Keratinocyte (primary cell): ENCODE measurements around the gene COMMD4. TPM values are rescaled to one million over a fixed set of nuclear protein-coding genes. Genes with fewer than 3 reads are reported as not detected.

Source experiments
- DNase-seq: peaks from one replicate; pipeline ENCODE4 v3.0.0-alpha.2; 2011; ENCODE audit warnings: low read depth, missing footprints, low spot score
- FAIRE-seq: peaks from 2 replicates; lab custom pipeline; 2011; peaks lifted over from hg19 to GRCh38; lab: Jason Lieb, UNC
- H2AFZ ChIP-seq: 2 replicates; pipeline ENCODE4 v1.6.0; 2012; ENCODE audit warnings: low read length, control low read depth, inconsistent platforms; ENCODE audit not compliant: control insufficient read depth
- H3K27ac ChIP-seq: 2 replicates; pipeline ENCODE4 v1.5.1; 2011; ENCODE audit warnings: low read length; ENCODE audit not compliant: control insufficient read depth, insufficient read depth
- H3K27me3 ChIP-seq: 3 replicates; pipeline ENCODE4 v1.6.0; 2011; ENCODE audit warnings: low read length; ENCODE audit not compliant: control insufficient read depth, insufficient read depth; ENCODE audit errors: extremely low read depth
- H3K36me3 ChIP-seq, 2 experiments: 2 replicates in 1 of 2; 3 replicates in 1 of 2; pipeline ENCODE4 v1.5.1; 2011; ENCODE audit warnings: low read length in 2 of 2, mild to moderate bottlenecking in 1 of 2; ENCODE audit not compliant: control insufficient read depth in 2 of 2, insufficient read depth in 2 of 2; ENCODE audit errors: extremely low read depth in 1 of 2
- H3K4me1 ChIP-seq: 3 replicates; pipeline ENCODE4 v1.5.1; 2011; ENCODE audit warnings: low read length; ENCODE audit not compliant: control insufficient read depth, insufficient read depth; ENCODE audit errors: extremely low read depth
- H3K4me2 ChIP-seq: 3 replicates; pipeline ENCODE4 v1.6.0; 2011; ENCODE audit warnings: low read depth, low read length; ENCODE audit not compliant: control insufficient read depth, insufficient read depth; ENCODE audit errors: extremely low read depth
- H3K4me3 ChIP-seq, 3 experiments: fragments of 200-600 bp in 1 of 3; sonication (generic) in 1 of 3; 2 replicates in 2 of 3; 3 replicates in 1 of 3; pipeline ENCODE4 v1.5.1; 2011 to 2016; ENCODE audit warnings: low read length in 3 of 3, mild to moderate bottlenecking in 3 of 3, control low read depth in 2 of 3, inconsistent platforms in 1 of 3, low read depth in 1 of 3, mixed read lengths in 1 of 3, mixed run types in 1 of 3, moderate library complexity in 1 of 3; ENCODE audit not compliant: control insufficient read depth in 2 of 3, insufficient read depth in 2 of 3; ENCODE audit errors: extremely low read depth in 1 of 3
- H3K79me2 ChIP-seq: 2 replicates; pipeline ENCODE4 v1.6.0; 2012; ENCODE audit warnings: low read length; ENCODE audit not compliant: control insufficient read depth, insufficient read depth
- H3K9ac ChIP-seq: 3 replicates; pipeline ENCODE4 v1.6.0; 2011; ENCODE audit warnings: low read length; ENCODE audit not compliant: control insufficient read depth, insufficient read depth; ENCODE audit errors: extremely low read depth
- H3K9me1 ChIP-seq: 3 replicates; pipeline ENCODE4 v1.6.0; 2011; ENCODE audit warnings: low read length; ENCODE audit not compliant: control insufficient read depth, insufficient read depth; ENCODE audit errors: extremely low read depth
- H3K9me3 ChIP-seq: 2 replicates; pipeline ENCODE4 v1.5.1; 2012; ENCODE audit warnings: low read depth, low read length; ENCODE audit not compliant: control insufficient read depth
- H4K20me1 ChIP-seq: 3 replicates; pipeline ENCODE4 v1.6.0; 2011; ENCODE audit warnings: low read length; ENCODE audit not compliant: control insufficient read depth, insufficient read depth; ENCODE audit errors: extremely low read depth
- EZH2 ChIP-seq: IDR thresholded peaks from one replicate; pipeline ENCODE4 v1.6.1; 2012; ENCODE audit warnings: inconsistent platforms, mild to moderate bottlenecking, low read length, moderate library complexity
- dilution Hi-C: fragments of 300-500 bp; cut with MboI; formaldehyde crosslinking; loops from one replicate; pipeline ENCODE4 v1.7.0; 2020; ENCODE audit warnings: low sequenced_read_pairs; ENCODE audit not compliant: extremely low pct_ligation_motif_present
- polyA plus RNA-seq, 5 experiments: library from polyadenylated mRNA; depleted of rRNA in 3 of 5; stranded (reverse) in 3 of 5; stranded (forward) in 1 of 5; unstranded in 1 of 5; fragments of >200 nt; gene quantifications; 1 replicate in 1 of 5; 2 replicates in 3 of 5; 3 replicates in 1 of 5; pipeline versions ENCODE4 v1.2.1 to v1.2.3, GENCODE V29; 2011 to 2012; ENCODE audit warnings: missing spikeins in 2 of 5, low read depth in 1 of 5, low replicate concordance in 1 of 5
- TF ChIP-seq, protein P1 (sequence below), 3 experiments: IDR thresholded peaks in 1 of 3; conservative IDR thresholded peaks in 1 of 3; optimal IDR thresholded peaks in 1 of 3; 2 replicates in 2 of 3; 3 replicates in 1 of 3; pipeline versions ENCODE3 to v1.5.1; 2011; ENCODE audit warnings: low read length in 3 of 3, mild to moderate bottlenecking in 3 of 3, moderate library complexity in 2 of 3, control low read depth in 1 of 3, inconsistent platforms in 1 of 3; ENCODE audit not compliant: insufficient read depth in 2 of 3; ENCODE audit errors: extremely low read depth in 1 of 3

Gene COMMD4
- polyA plus RNA-seq, 1 donor (not counting 4 experiments of a cell fraction or from before 2014, with no cell fraction given) = 48.2 TPM

DNA sequence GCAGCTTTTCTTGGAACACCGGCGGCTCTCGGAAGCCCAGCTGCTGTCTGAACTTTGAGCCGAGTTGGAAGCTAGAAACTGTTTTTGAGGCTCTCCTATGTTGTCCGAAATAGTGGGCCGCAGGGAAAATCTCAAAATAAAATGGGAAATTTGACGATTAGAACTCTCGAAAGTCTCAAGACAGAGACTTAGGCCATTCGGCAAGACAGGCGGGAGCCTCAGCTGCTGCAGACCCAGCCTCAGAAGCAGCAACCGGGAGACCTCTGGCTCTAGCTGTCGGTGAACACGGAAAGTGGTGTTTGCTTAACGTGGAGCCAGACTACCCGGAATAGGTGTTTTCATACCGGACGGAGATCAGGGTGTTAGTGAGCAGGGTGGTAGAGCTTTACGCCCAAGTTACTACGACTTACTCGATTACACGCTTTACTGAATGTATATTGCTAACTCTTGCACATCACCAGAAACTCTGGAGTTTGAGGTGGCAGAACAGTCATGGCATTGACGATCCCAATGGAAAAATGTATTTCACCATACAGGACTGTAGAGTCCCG is 32.9 kb downstream of the COMMD4 start:
- H3K4me1 ChIP-seq = peaks cover 33% of the 10 kb centered on the region
- H3K9ac ChIP-seq = peak overlapping the region; percentile 92
- H4K20me1 ChIP-seq = no peaks in the 10 kb centered on the region
- H3K9me3 ChIP-seq = no peaks in the 10 kb centered on the region
- no peaks in the 10 kb centered on the region for H3K9me1 ChIP-seq
- peak overlapping the region; percentile 72 for H3K27ac ChIP-seq
- H3K4me2 ChIP-seq = peak overlapping the region; percentile 94
- peaks cover 15 to 39% of the 10 kb centered on the region in 2 experiments for H3K36me3 ChIP-seq
- H3K4me3 ChIP-seq = peak overlapping the region; percentile 74 to 84 (median 79)
- peaks cover 12% of the 10 kb centered on the region for H3K79me2 ChIP-seq
- H3K27me3 ChIP-seq = no peaks in the 10 kb centered on the region
- FAIRE-seq (peak; percentile 9), DNase-seq (no peak)
- dilution Hi-C loops = no loop called here
- TF ChIP-seq, protein P1, sequence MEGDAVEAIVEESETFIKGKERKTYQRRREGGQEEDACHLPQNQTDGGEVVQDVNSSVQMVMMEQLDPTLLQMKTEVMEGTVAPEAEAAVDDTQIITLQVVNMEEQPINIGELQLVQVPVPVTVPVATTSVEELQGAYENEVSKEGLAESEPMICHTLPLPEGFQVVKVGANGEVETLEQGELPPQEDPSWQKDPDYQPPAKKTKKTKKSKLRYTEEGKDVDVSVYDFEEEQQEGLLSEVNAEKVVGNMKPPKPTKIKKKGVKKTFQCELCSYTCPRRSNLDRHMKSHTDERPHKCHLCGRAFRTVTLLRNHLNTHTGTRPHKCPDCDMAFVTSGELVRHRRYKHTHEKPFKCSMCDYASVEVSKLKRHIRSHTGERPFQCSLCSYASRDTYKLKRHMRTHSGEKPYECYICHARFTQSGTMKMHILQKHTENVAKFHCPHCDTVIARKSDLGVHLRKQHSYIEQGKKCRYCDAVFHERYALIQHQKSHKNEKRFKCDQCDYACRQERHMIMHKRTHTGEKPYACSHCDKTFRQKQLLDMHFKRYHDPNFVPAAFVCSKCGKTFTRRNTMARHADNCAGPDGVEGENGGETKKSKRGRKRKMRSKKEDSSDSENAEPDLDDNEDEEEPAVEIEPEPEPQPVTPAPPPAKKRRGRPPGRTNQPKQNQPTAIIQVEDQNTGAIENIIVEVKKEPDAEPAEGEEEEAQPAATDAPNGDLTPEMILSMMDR (optimal IDR thresholded peaks at IDR 0.05 in 1 of 3, IDR thresholded peaks at IDR 0.05 in 1 of 3, conservative IDR thresholded peaks at IDR 0.05 in 1 of 3; ENCODE audit: extremely low read depth in 1 of 3, insufficient read depth in 2 of 3, low read length in 3 of 3) = no peak
- no peak for TF ChIP-seq EZH2
- H2AFZ ChIP-seq = peak overlapping the region; percentile 27

DNA sequence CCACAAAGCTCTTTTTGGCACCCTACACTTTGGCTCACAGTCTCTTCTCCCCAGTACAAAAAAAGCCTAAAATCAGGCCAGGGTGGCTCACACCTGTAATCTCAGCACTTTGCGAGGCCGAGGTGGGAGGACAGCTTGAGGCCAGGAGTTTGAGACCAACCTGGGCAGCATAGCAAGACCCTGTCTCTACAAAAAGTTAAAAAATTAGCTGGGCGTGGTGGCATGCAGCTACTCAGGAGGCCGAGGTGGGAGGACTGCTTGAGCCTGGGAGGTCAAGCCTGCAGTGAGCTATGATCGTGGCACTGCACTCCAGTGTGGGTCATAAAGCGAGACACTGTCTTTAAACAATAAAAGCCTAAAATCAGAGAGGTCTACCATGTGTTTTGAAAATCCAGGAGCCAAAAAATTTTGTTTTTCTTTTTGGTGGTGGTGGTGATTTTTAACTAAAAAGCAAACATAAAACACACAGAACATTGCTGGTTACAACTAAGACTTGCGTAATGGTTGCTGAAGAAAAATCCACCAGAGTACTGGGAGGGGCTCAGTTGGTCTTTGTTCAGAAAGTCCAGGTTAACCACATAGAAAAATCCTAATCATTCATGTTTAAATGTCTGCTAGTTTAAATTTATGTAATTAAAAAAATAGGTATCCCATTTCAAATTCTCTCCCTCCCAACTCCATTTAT is 34.2 kb downstream of the COMMD4 start:
- H3K27ac ChIP-seq = peak overlapping the region; percentile 72
- H3K4me1 ChIP-seq = peaks cover 33% of the 10 kb centered on the region
- no peak overlapping the region for H3K4me3 ChIP-seq
- no peak overlapping the region for H2AFZ ChIP-seq
- no peaks in the 10 kb centered on the region for H3K9me3 ChIP-seq
- H3K4me2 ChIP-seq = peak overlapping the region; percentile 94
- peaks cover 14 to 36% of the 10 kb centered on the region in 2 experiments for H3K36me3 ChIP-seq
- no peak for TF ChIP-seq EZH2
- TF ChIP-seq, protein P1 (optimal IDR thresholded peaks at IDR 0.05 in 1 of 3, IDR thresholded peaks at IDR 0.05 in 1 of 3, conservative IDR thresholded peaks at IDR 0.05 in 1 of 3; ENCODE audit: extremely low read depth in 1 of 3, insufficient read depth in 2 of 3, low read length in 3 of 3) = no peak
- H4K20me1 ChIP-seq = no peaks in the 10 kb centered on the region
- FAIRE-seq = no peak
- no peaks in the 10 kb centered on the region for H3K9me1 ChIP-seq
- peak overlapping the region; percentile 92 for H3K9ac ChIP-seq
- no peak for DNase-seq
- no peaks in the 10 kb centered on the region for H3K27me3 ChIP-seq
- dilution Hi-C loops = no loop called here
- H3K79me2 ChIP-seq = peaks cover 12% of the 10 kb centered on the region
